Measurements from ENCODE around the gene DLST.
"Not testable (repeated sequence)": the region's sequence is repeated elsewhere in the genome, so short reads cannot be mapped to it uniquely, and the experiment has no call there.

DLST gene

DNA sequence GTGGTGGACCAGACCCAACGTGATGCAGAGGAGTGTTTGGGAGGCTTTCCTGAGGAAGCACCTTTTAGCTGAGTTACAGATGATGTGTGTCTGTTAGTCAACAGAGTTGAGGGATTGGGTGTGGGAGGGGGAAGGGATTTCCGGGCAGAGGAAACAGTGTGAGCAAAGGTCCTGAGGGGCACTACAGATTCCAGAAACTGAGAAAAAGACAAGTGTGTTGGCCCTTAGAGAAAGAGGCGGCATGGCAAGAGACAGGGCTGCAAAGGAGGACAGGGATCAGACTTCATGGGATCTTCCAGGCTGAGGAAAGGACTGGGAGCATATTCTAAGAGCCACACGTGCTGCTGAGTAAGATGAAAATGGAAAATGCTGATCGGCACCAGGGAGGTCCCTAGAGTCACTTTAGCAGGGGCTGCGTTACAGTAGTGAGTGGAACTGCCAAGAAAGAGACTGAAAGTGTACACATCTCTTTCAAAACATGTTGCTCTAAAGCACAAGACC, 50.7 kb downstream of the DLST start:
- Histone ChIP-seq H3K9me3 (ENCODE audit: insufficient read depth, low read length) (no peaks in the 10 kb centered on the region), H3K27me3 (ENCODE audit: low read depth, low read length) (peaks cover 16% of the 10 kb centered on the region), H3K4me1 (ENCODE audit: low read length) (peaks cover 14% of the 10 kb centered on the region), H3K4me2 (ENCODE audit: low read length) (peak overlapping the region; percentile 49), H3K4me3 (ENCODE audit: low read length) (0 out of 2 replicates have a peak overlapping the region, but pooled peaks have one; percentile 16), H3K79me2 (ENCODE audit: low read length) (no peaks in the 10 kb centered on the region), H2AFZ (ENCODE audit: low read depth, low read length) (peak overlapping the region; percentile 66), H3K36me3 (replicated peaks; ENCODE audit: low read depth, low read length) (no peaks in the 10 kb centered on the region), H3K27ac (ENCODE audit: low read length) (no peak overlapping the region), H3K9ac (ENCODE audit: low read length) (no peak overlapping the region), H4K20me1 (ENCODE audit: insufficient read depth, low read length) (no peaks in the 10 kb centered on the region)
- TF ChIP-seq CTCF (IDR thresholded peaks at IDR 0.05; ENCODE audit: low read depth, low read length): no peak
- no peak for TF ChIP-seq EZH2phosphoT487 (IDR thresholded peaks at IDR 0.05; ENCODE audit: low read depth)

DNA sequence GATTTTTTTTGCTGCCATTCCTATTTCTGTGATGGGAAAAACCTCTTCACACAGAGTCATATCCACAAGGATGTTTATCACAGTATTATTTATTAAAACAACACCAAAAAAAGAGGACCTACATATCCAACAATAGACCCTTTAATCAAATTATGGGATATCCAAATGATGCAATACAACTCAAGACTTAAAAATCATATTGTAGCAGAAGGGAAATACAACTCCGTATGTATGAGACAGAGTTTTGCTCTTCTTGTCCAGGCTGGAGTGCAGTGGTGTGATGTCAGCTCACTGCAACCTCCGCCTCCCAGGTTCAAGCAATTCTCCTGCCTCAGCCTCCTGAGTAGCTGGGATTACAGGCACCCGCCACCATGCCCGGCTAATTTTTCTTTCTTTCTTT, 51.2 kb downstream of the DLST start:
- peak overlapping the region; percentile 49 for H3K4me2 ChIP-seq (ENCODE audit: low read length)
- H3K4me3 ChIP-seq (ENCODE audit: low read length): 0 out of 2 replicates have a peak overlapping the region, but pooled peaks have one; percentile 16
- H3K79me2 ChIP-seq (ENCODE audit: low read length); H3K36me3 ChIP-seq (replicated peaks; ENCODE audit: low read depth, low read length); H4K20me1 ChIP-seq (ENCODE audit: insufficient read depth, low read length); H3K27ac ChIP-seq (ENCODE audit: low read length); H3K9me3 ChIP-seq (ENCODE audit: insufficient read depth, low read length); H3K9ac ChIP-seq (ENCODE audit: low read length): not testable (repeated sequence)
- peak overlapping the region; percentile 66 for H2AFZ ChIP-seq (ENCODE audit: low read depth, low read length)
- H3K4me1 ChIP-seq (ENCODE audit: low read length): peaks cover 17% of the 10 kb centered on the region
- H3K27me3 ChIP-seq (ENCODE audit: low read depth, low read length): peaks cover 11% of the 10 kb centered on the region; the same call in 1 of the 2 replicates

DNA sequence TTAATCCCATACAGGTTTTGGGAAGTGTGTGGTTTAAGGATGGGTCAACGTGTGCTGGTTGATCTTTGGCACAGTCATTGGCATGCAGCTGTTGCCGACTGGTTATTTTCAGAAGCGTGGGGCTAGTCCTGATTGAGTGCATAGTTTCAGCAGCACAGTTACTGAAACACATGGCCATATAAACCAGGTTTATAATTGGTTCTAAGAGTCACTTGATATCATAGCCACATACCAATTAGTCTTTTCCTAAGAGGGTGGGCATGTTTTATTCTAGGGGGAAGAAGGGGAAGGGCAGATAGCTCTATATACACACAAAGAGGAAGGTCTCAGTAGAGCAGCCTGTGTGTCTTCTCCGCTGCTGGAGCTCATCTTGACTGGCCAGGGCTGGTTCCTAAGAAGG, 52.3 kb downstream of the DLST start:
- Histone ChIP-seq H4K20me1 (ENCODE audit: insufficient read depth, low read length) (no peaks in the 10 kb centered on the region), H2AFZ (ENCODE audit: low read depth, low read length) (no peak overlapping the region), H3K9ac (ENCODE audit: low read length) (no peak overlapping the region), H3K27me3 (ENCODE audit: low read depth, low read length) (peaks cover 9% of the 10 kb centered on the region; the same call in 1 of the 2 replicates), H3K27ac (ENCODE audit: low read length) (no peak overlapping the region), H3K36me3 (replicated peaks; ENCODE audit: low read depth, low read length) (no peaks in the 10 kb centered on the region), H3K4me2 (ENCODE audit: low read length) (no peak overlapping the region), H3K79me2 (ENCODE audit: low read length) (no peaks in the 10 kb centered on the region), H3K9me3 (ENCODE audit: insufficient read depth, low read length) (no peaks in the 10 kb centered on the region), H3K4me3 (ENCODE audit: low read length) (no peak overlapping the region), H3K4me1 (ENCODE audit: low read length) (peaks cover 28% of the 10 kb centered on the region)
- TF ChIP-seq CTCF (IDR thresholded peaks at IDR 0.05; ENCODE audit: low read depth, low read length) (no peak), EZH2phosphoT487 (IDR thresholded peaks at IDR 0.05; ENCODE audit: low read depth) (no peak)

GRCh38 chr14:74934476-74935359, 53.0 kb downstream of the DLST start:
- Histone ChIP-seq H3K4me3 (ENCODE audit: low read length) (no peak overlapping the region), H3K9me3 (ENCODE audit: insufficient read depth, low read length) (no peaks in the 10 kb centered on the region), H3K27ac (ENCODE audit: low read length) (no peak overlapping the region), H3K4me2 (ENCODE audit: low read length) (no peak overlapping the region), H3K27me3 (ENCODE audit: low read depth, low read length) (0 out of 2 replicates have a peak, but pooled peaks cover 2% of the 10 kb centered on the region), H2AFZ (ENCODE audit: low read depth, low read length) (no peak overlapping the region), H3K4me1 (ENCODE audit: low read length) (peaks cover 35% of the 10 kb centered on the region), H3K9ac (ENCODE audit: low read length) (no peak overlapping the region), H4K20me1 (ENCODE audit: insufficient read depth, low read length) (no peaks in the 10 kb centered on the region), H3K36me3 (replicated peaks; ENCODE audit: low read depth, low read length) (no peaks in the 10 kb centered on the region), H3K79me2 (ENCODE audit: low read length) (no peaks in the 10 kb centered on the region)
- no peak for TF ChIP-seq EZH2phosphoT487 (IDR thresholded peaks at IDR 0.05; ENCODE audit: low read depth)
- no peak for TF ChIP-seq CTCF (IDR thresholded peaks at IDR 0.05; ENCODE audit: low read depth, low read length)
